Pancreas (tissue), 10 donors: Measurements from ENCODE around the gene ZGLP1. TPM values are rescaled to one million over a fixed set of nuclear protein-coding genes. Genes with fewer than 3 reads are reported as not detected.
A peak's percentile ranks its signal among the peaks of the same experiment; 100 is the strongest.

Source experiments
- ATAC-seq, 4 donors: fragments of 200-7000 bp; cut with Tn5 transposase; one replicate each; pipeline versions ENCODE4 v1.8.0 to v1.9.1; 2020; ENCODE audit warnings: mild to moderate bottlenecking in 4 of 4, moderate library complexity in 4 of 4
- DNase-seq, 6 donors: peaks; one replicate each; pipeline ENCODE4 v3.0.0-alpha.2; 2020
- FAIRE-seq: peaks from 2 replicates; lab custom pipeline; 2012; peaks lifted over from hg19 to GRCh38; lab: Jason Lieb, UNC
- H3K27ac ChIP-seq, 4 donors: fragments of 200-600 bp; sonication (generic); 1 replicate in 3 of 4; 2 replicates in 1 of 4; pipeline versions ENCODE4 v1.5.0 to v1.8.0; 2020
- H3K27me3 ChIP-seq, 4 donors: fragments of 200-600 bp; one replicate each; pipeline ENCODE4 v1.8.0; 2021
- H3K36me3 ChIP-seq, 3 donors: fragments of 200-600 bp; sonication (generic) in 1 of 3; one replicate each; pipeline versions ENCODE4 v1.5.0 to v1.8.0; 2020 to 2021
- H3K4me1 ChIP-seq, 3 donors: fragments of 200-600 bp; one replicate each; pipeline ENCODE4 v1.8.0; 2021
- H3K4me3 ChIP-seq, 4 donors: fragments of 200-600 bp; sonication (generic) in 2 of 4; one replicate each; pipeline versions ENCODE4 v1.5.0 to v1.8.0; 2020 to 2021
- H3K9me3 ChIP-seq, 4 donors: fragments of 200-600 bp; one replicate each; pipeline ENCODE4 v1.8.0; 2021
- WGBS, 2 donors: extraction: QIAGEN DNeasy Blood & Tissue Kit; methylation state at CpG; one replicate each; pipeline ENCODE4 v1.1.7; 2013; 5-methylcytosine and 5-hydroxymethylcytosine counted together
- intact Hi-C, 3 donors: fragments of 100-400 bp; cut with DNase I; formaldehyde crosslinking; loops; one replicate each; pipeline versions ENCODE4 v1.11.1 to v1.14.2; 2022
- polyA plus RNA-seq, 2 donors: library from polyadenylated mRNA; stranded (reverse); fragments of 200-250 nt; gene quantifications; one replicate each; pipeline ENCODE4 v1.2.3, GENCODE V29; 2013
- total RNA-seq, 6 donors: library from RNA; stranded (reverse); fragmentation: NEBNext Ultra II Directional in 4 of 6; extraction: Animal tissue kit (Norgen Biotek cat#: 25700) in 4 of 6; gene quantifications; one replicate each; pipeline versions ENCODE4 v1.2.1 to v1.2.4, GENCODE V29; 2021 to 2023
- TF ChIP-seq, protein P1 (sequence below), 4 donors: fragments of 200-600 bp; sonication (generic) in 3 of 4; IDR thresholded peaks; one replicate each; pipeline versions ENCODE4 v1.5.0 to v1.8.0; 2021; ENCODE audit warnings: antibody characterized with exemption in 4 of 4
- donor health status: healthy with polysubstance abuse.
- donor health status: DM: no; HTN: no; CAD: no; lungs with moderate emphysema.
- donor health status: DM: no; HTN: no; CAD: no.
- donor health status: control.
- donor health status: control.
- donor health status: Bipolar disorder and iron deficiency.
- donor health status: DM: yes; HTN: yes; CAD: no.
- donor health status: DM: no; HTN: no; CAD: no.
- donor health status: DM: no; HTN: no; CAD: no.
- donor health status: DM: yes; HTN: yes; CAD: no.

ZGLP1 gene
- total and polyA plus RNA-seq, 8 donors: 0.91 to 44.0 (median 1.7) TPM

- peaks cover 0 to 31% (median 8%) of the 10 kb centered on the region in 4 donors for H3K27me3 ChIP-seq
- no peak for DNase-seq
- no peaks in the 10 kb centered on the region for H3K36me3 ChIP-seq
- FAIRE-seq: no peak
- TF ChIP-seq, protein P1, sequence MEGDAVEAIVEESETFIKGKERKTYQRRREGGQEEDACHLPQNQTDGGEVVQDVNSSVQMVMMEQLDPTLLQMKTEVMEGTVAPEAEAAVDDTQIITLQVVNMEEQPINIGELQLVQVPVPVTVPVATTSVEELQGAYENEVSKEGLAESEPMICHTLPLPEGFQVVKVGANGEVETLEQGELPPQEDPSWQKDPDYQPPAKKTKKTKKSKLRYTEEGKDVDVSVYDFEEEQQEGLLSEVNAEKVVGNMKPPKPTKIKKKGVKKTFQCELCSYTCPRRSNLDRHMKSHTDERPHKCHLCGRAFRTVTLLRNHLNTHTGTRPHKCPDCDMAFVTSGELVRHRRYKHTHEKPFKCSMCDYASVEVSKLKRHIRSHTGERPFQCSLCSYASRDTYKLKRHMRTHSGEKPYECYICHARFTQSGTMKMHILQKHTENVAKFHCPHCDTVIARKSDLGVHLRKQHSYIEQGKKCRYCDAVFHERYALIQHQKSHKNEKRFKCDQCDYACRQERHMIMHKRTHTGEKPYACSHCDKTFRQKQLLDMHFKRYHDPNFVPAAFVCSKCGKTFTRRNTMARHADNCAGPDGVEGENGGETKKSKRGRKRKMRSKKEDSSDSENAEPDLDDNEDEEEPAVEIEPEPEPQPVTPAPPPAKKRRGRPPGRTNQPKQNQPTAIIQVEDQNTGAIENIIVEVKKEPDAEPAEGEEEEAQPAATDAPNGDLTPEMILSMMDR (IDR thresholded peaks at IDR 0.05): no peak
- 4% methylated on average over 23 of the region's 23 CpGs for WGBS, 2 donors
- H3K9me3 ChIP-seq: no peaks in the 10 kb centered on the region
- no peak for ATAC-seq
- H3K4me1 ChIP-seq: peaks cover 9 to 22% (median 11%) of the 10 kb centered on the region in 3 donors
- no peak overlapping the region for H3K27ac ChIP-seq
- peak overlapping the region in 1 of 4 donors; percentile 48 for H3K4me3 ChIP-seq
- intact Hi-C loops: no loop called here
These were observed 20.9 kb downstream of the ZGLP1 start for GRCh38 chr19:10288662-10289166.

DNA sequence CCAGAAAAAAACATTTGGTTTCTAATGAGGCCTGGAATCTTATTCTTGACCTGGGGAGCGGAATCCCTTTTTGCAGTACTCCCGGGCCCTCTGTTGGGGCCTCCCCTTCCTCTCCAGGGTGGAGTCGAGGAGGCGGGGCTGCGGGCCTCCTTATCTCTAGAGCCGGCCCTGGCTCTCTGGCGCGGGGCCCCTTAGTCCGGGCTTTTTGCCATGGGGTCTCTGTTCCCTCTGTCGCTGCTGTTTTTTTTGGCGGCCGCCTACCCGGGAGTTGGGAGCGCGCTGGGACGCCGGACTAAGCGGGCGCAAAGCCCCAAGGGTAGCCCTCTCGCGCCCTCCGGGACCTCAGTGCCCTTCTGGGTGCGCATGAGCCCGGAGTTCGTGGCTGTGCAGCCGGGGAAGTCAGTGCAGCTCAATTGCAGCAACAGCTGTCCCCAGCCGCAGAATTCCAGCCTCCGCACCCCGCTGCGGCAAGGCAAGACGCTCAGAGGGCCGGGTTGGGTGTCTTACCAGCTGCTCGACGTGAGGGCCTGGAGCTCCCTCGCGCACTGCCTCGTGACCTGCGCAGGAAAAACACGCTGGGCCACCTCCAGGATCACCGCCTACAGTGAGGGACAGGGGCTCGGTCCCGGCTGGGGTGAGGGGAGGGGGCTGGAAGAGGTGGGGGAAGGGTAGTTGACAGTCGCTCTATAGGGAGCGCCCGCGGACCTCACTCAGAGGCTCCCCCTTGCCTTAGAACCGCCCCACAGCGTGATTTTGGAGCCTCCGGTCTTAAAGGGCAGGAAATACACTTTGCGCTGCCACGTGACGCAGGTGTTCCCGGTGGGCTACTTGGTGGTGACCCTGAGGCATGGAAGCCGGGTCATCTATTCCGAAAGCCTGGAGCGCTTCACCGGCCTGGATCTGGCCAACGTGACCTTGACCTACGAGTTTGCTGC, 22.5 kb downstream of the ZGLP1 start, which contains the start of gene ICAM4:
ICAM4 (plus strand) TSS at position 153 of the 935 bp plus-strand sequence; CDS start at position 211, 58 bp downstream.
- peak in 3 of 4 donors; percentile 51 to 71 (median 53) for ATAC-seq
- DNase-seq: peak in 1 of 6 donors; percentile 70
- peaks cover 9 to 21% (median 10%) of the 10 kb centered on the region in 3 donors for H3K4me1 ChIP-seq
- no peaks in the 10 kb centered on the region for H3K9me3 ChIP-seq
- no peaks in the 10 kb centered on the region for H3K36me3 ChIP-seq
- intact Hi-C loops: no loop called here
- WGBS, 2 donors: 5% methylated on average over 59 of the region's 59 CpGs
- TF ChIP-seq, protein P1 (IDR thresholded peaks at IDR 0.05): no peak
- H3K27ac ChIP-seq: no peak within 1 kb of the TSS
- peak within 1 kb of the TSS in 1 of 4 donors; percentile 22 for H3K4me3 ChIP-seq
- H3K27me3 ChIP-seq: peaks cover 0 to 17% (median 6%) of the 10 kb centered on the region in 4 donors
- no peak for FAIRE-seq

GRCh38 chr19:10285393-10285792, 24.2 kb downstream of the ZGLP1 start:
- H3K27ac ChIP-seq: no peak overlapping the region
- peaks cover 0 to 17% (median 0%) of the 10 kb centered on the region in 3 donors for H3K4me1 ChIP-seq
- no peak for FAIRE-seq
- ATAC-seq: no peak
- 83 to 94% methylated on average over 4 of the region's 4 CpGs for WGBS, 2 donors
- H3K4me3 ChIP-seq: no peak overlapping the region
- DNase-seq: no peak
- no peaks in the 10 kb centered on the region for H3K36me3 ChIP-seq
- H3K27me3 ChIP-seq: peaks cover 0 to 14% (median 6%) of the 10 kb centered on the region in 4 donors
- intact Hi-C loops: no loop called here
- no peaks in the 10 kb centered on the region for H3K9me3 ChIP-seq
- TF ChIP-seq, protein P1 (IDR thresholded peaks at IDR 0.05): no peak

DNA sequence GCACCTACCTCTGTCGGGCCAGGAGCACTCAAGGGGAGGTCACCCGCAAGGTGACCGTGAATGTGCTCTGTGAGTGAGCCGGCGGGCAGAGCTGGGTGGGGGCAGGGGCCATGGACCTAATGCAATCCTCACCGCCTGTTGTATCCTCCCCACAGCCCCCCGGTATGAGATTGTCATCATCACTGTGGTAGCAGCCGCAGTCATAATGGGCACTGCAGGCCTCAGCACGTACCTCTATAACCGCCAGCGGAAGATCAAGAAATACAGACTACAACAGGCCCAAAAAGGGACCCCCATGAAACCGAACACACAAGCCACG, 24.7 kb downstream of the ZGLP1 start:
- DNase-seq: no peak
- no peak for ATAC-seq
- peaks cover 0 to 16% (median 0%) of the 10 kb centered on the region in 3 donors for H3K4me1 ChIP-seq
- intact Hi-C loops: no loop called here
- H3K36me3 ChIP-seq: no peaks in the 10 kb centered on the region
- 87 to 94% methylated on average over 13 of the region's 13 CpGs for WGBS, 2 donors
- no peak overlapping the region for H3K27ac ChIP-seq
- TF ChIP-seq, protein P1 (IDR thresholded peaks at IDR 0.05): no peak
- FAIRE-seq: no peak
- H3K9me3 ChIP-seq: no peaks in the 10 kb centered on the region
- H3K4me3 ChIP-seq: no peak overlapping the region
- H3K27me3 ChIP-seq: peaks cover 0 to 9% (median 6%) of the 10 kb centered on the region in 4 donors
